Dendritic cell treated with granulocyte-macrophage colony-stimulating factor and Interleukin-4, amounts not matched to agents 40 ng/mL and 50 ng/mL, for 4 days (primary cell): Measurements from ENCODE around the gene SLC36A2.
"Not testable (repeated sequence)": the region's sequence is repeated elsewhere in the genome, so short reads cannot be mapped to it uniquely, and the experiment has no call there.

Experiments
- H3K27ac Mint-ChIP-seq: one replicate; pipeline ENCODE4 v1.8.0; 2022; ENCODE audit warnings: mild to moderate bottlenecking, mixed read lengths
- H3K27me3 Mint-ChIP-seq: one replicate; pipeline ENCODE4 v1.8.0; 2022; ENCODE audit warnings: mild to moderate bottlenecking, mixed read lengths
- H3K36me3 Mint-ChIP-seq: one replicate; pipeline ENCODE4 v1.8.0; 2022; ENCODE audit warnings: low read depth, mixed read lengths
- H3K4me1 Mint-ChIP-seq: one replicate; pipeline ENCODE4 v1.8.0; 2022; ENCODE audit warnings: low read depth, mixed read lengths
- H3K4me3 Mint-ChIP-seq: one replicate; pipeline ENCODE4 v1.8.0; 2022; ENCODE audit warnings: mild to moderate bottlenecking, moderate library complexity, mixed read lengths
- H3K9me3 Mint-ChIP-seq: one replicate; pipeline ENCODE4 v1.8.0; 2022; ENCODE audit warnings: mixed read lengths
- intact Hi-C: fragments of 100-400 bp; cut with micrococcal nuclease; formaldehyde crosslinking; loops from one replicate; pipeline ENCODE4 v1.15.0; 2022

SLC36A2 gene

GRCh38 chr5:151313357-151313756, 34.0 kb downstream of the SLC36A2 start:
- Mint-ChIP-seq H3K4me1 (no peaks in the 10 kb centered on the region), H3K4me3 (no peak overlapping the region), H3K36me3 (no peaks in the 10 kb centered on the region), H3K9me3 (peaks cover 21% of the 10 kb centered on the region), H3K27me3 (peaks cover 13% of the 10 kb centered on the region), H3K27ac (no peak overlapping the region)
- intact Hi-C loops = loop anchor here (10.0 kb wide), 1 partner anchor 191 kb away; no protein-coding TSS in a partner anchor

GRCh38 chr5:151312756-151313324, 34.5 kb downstream of the SLC36A2 start:
- Mint-ChIP-seq H3K27me3 (peaks cover 13% of the 10 kb centered on the region), H3K27ac (no peak overlapping the region), H3K36me3 (no peaks in the 10 kb centered on the region), H3K9me3 (peaks cover 21% of the 10 kb centered on the region), H3K4me1 (no peaks in the 10 kb centered on the region), H3K4me3 (no peak overlapping the region)
- intact Hi-C loops = loop anchor here (10.0 kb wide), 1 partner anchor 192 kb away; no protein-coding TSS in a partner anchor

- intact Hi-C loops = loop anchor here (10.0 kb wide), 1 partner anchor 194 kb away; no protein-coding TSS in a partner anchor
- no peaks in the 10 kb centered on the region for H3K4me1 Mint-ChIP-seq
- H3K27ac Mint-ChIP-seq = no peak overlapping the region
- peaks cover 21% of the 10 kb centered on the region for H3K9me3 Mint-ChIP-seq
- H3K4me3 Mint-ChIP-seq = no peak overlapping the region
- no peaks in the 10 kb centered on the region for H3K36me3 Mint-ChIP-seq
- peaks cover 23% of the 10 kb centered on the region for H3K27me3 Mint-ChIP-seq
Measured at GRCh38 chr5:151310932-151311331, 36.4 kb downstream of the SLC36A2 start.

- H3K9me3 Mint-ChIP-seq = peaks cover 21% of the 10 kb centered on the region
- intact Hi-C loops = loop anchor here (10.0 kb wide), 1 partner anchor 195 kb away; no protein-coding TSS in a partner anchor
Measured at GRCh38 chr5:151309821-151310220, 37.5 kb downstream of the SLC36A2 start.

GRCh38 chr5:151309266-151309665, 38.1 kb downstream of the SLC36A2 start:
- H3K4me3 Mint-ChIP-seq, H3K36me3 Mint-ChIP-seq, intact Hi-C loops, H3K4me1 Mint-ChIP-seq, H3K27ac Mint-ChIP-seq: not testable (repeated sequence)
- Mint-ChIP-seq H3K9me3 (peaks cover 21% of the 10 kb centered on the region), H3K27me3 (peaks cover 24% of the 10 kb centered on the region)

More at GRCh38 chr5:151309821-151310220, 37.5 kb downstream of the SLC36A2 start:
- not testable (repeated sequence) for H3K36me3 Mint-ChIP-seq, H3K27ac Mint-ChIP-seq, H3K4me1 Mint-ChIP-seq, H3K4me3 Mint-ChIP-seq
- H3K27me3 Mint-ChIP-seq = peaks cover 27% of the 10 kb centered on the region

GRCh38 chr5:151303666-151304065, 43.7 kb downstream of the SLC36A2 start, which contains the start of gene SLC36A3:
Gene SLC36A3 (minus strand): TSS chr5:151303766. CDS start chr5:151303354, 412 bp downstream.
- no peaks in the 10 kb centered on the region for H3K4me1 Mint-ChIP-seq
- no peaks in the 10 kb centered on the region for H3K9me3 Mint-ChIP-seq
- H3K27me3 Mint-ChIP-seq = peaks cover 37% of the 10 kb centered on the region
- intact Hi-C loops = no loop called here
- H3K36me3 Mint-ChIP-seq = no peaks in the 10 kb centered on the region
- no peak within 1 kb of the TSS for H3K4me3 Mint-ChIP-seq
- no peak within 1 kb of the TSS for H3K27ac Mint-ChIP-seq

- Mint-ChIP-seq H3K27ac (no peak overlapping the region), H3K4me3 (no peak overlapping the region), H3K27me3 (peaks cover 15% of the 10 kb centered on the region), H3K4me1 (peaks cover 22% of the 10 kb centered on the region), H3K9me3 (no peaks in the 10 kb centered on the region), H3K36me3 (no peaks in the 10 kb centered on the region)
- intact Hi-C loops = loop anchor here (5.0 kb wide), 1 partner anchor 56 kb away; no protein-coding TSS in a partner anchor
Measured at GRCh38 chr5:151298063-151298855, 49.1 kb downstream of the SLC36A2 start.

- Mint-ChIP-seq H3K4me3 (no peak overlapping the region), H3K4me1 (peaks cover 22% of the 10 kb centered on the region), H3K27ac (no peak overlapping the region), H3K9me3 (no peaks in the 10 kb centered on the region), H3K36me3 (no peaks in the 10 kb centered on the region), H3K27me3 (peaks cover 9% of the 10 kb centered on the region)
- intact Hi-C loops = loop anchor here (5.0 kb wide), 1 partner anchor 55 kb away; no protein-coding TSS in a partner anchor
Measured at GRCh38 chr5:151296974-151297373, 50.4 kb downstream of the SLC36A2 start.

- Mint-ChIP-seq H3K9me3 (peaks cover 4% of the 10 kb centered on the region), H3K4me1 (peaks cover 22% of the 10 kb centered on the region), H3K36me3 (no peaks in the 10 kb centered on the region), H3K27ac (no peak overlapping the region), H3K4me3 (no peak overlapping the region), H3K27me3 (peaks cover 6% of the 10 kb centered on the region)
- intact Hi-C loops = loop anchor here (5.0 kb wide), 1 partner anchor 54 kb away; no protein-coding TSS in a partner anchor
Measured at GRCh38 chr5:151296478-151296830, 50.9 kb downstream of the SLC36A2 start.

- intact Hi-C loops = loop anchor here (5.0 kb wide), 1 partner anchor 54 kb away; no protein-coding TSS in a partner anchor
- peaks cover 22% of the 10 kb centered on the region for H3K4me1 Mint-ChIP-seq
- H3K36me3 Mint-ChIP-seq = no peaks in the 10 kb centered on the region
Measured at GRCh38 chr5:151295791-151296477, 51.4 kb downstream of the SLC36A2 start.

GRCh38 chr5:151295138-151295537, 52.2 kb downstream of the SLC36A2 start:
- Mint-ChIP-seq H3K4me3 (no peak overlapping the region), H3K27ac (no peak overlapping the region), H3K27me3 (peaks cover 3% of the 10 kb centered on the region), H3K9me3 (peaks cover 10% of the 10 kb centered on the region), H3K4me1 (peaks cover 22% of the 10 kb centered on the region), H3K36me3 (no peaks in the 10 kb centered on the region)
- intact Hi-C loops = loop anchor here (5.0 kb wide), 1 partner anchor 53 kb away; no protein-coding TSS in a partner anchor

More at GRCh38 chr5:151295791-151296477, 51.4 kb downstream of the SLC36A2 start:
- no peak overlapping the region for H3K27ac Mint-ChIP-seq
- peaks cover 3% of the 10 kb centered on the region for H3K27me3 Mint-ChIP-seq
- H3K4me3 Mint-ChIP-seq = no peak overlapping the region
- H3K9me3 Mint-ChIP-seq = peaks cover 9% of the 10 kb centered on the region

GRCh38 chr5:151293624-151294023, 53.7 kb downstream of the SLC36A2 start:
- H3K27me3 Mint-ChIP-seq = no peaks in the 10 kb centered on the region
- no peaks in the 10 kb centered on the region for H3K36me3 Mint-ChIP-seq
- peaks cover 22% of the 10 kb centered on the region for H3K4me1 Mint-ChIP-seq
- peaks cover 10% of the 10 kb centered on the region for H3K9me3 Mint-ChIP-seq
- intact Hi-C loops = no loop called here
- no peak overlapping the region for H3K27ac Mint-ChIP-seq
- no peak overlapping the region for H3K4me3 Mint-ChIP-seq

GRCh38 chr5:151288180-151288579, 59.2 kb downstream of the SLC36A2 start:
- Mint-ChIP-seq H3K4me3 (no peak overlapping the region), H3K36me3 (no peaks in the 10 kb centered on the region), H3K27ac (no peak overlapping the region), H3K4me1 (no peaks in the 10 kb centered on the region), H3K27me3 (peaks cover 15% of the 10 kb centered on the region), H3K9me3 (peaks cover 10% of the 10 kb centered on the region)
- intact Hi-C loops = no loop called here
